ENCODE data around the gene ABCA2.
A peak's percentile ranks its signal among the peaks of the same experiment; 100 is the strongest.

The ABCA2 gene

DNA sequence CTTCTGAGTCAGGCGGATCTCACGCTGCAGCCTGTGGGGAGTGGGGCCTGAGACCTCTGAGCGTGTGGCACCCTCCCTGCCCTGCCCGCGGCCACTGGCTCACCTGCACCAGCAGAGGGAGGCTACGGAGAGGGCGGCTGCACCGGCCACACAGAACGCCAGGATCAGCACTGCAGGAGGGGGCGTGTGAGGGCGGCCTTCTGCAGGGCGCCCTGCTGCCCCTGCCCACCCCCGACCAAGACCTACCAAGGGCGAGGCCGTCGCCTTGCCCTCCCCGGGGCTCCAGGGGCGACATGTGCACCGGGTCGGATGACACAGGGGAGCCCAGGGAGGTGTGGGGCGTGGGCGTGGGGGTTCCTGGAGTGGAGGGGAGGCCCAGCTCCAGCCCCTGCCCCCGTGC, 12.5 kb upstream of the ABCA2 start:
- H3K27ac ChIP-seq = no peak overlapping the region

GRCh38 chr9:137039611-137040366, 11.8 kb upstream of the ABCA2 start:
- H3K27ac ChIP-seq = no peak overlapping the region
- no peak for TF ChIP-seq ZFX (IDR thresholded peaks at IDR 0.05)
- TF ChIP-seq, protein P1, sequence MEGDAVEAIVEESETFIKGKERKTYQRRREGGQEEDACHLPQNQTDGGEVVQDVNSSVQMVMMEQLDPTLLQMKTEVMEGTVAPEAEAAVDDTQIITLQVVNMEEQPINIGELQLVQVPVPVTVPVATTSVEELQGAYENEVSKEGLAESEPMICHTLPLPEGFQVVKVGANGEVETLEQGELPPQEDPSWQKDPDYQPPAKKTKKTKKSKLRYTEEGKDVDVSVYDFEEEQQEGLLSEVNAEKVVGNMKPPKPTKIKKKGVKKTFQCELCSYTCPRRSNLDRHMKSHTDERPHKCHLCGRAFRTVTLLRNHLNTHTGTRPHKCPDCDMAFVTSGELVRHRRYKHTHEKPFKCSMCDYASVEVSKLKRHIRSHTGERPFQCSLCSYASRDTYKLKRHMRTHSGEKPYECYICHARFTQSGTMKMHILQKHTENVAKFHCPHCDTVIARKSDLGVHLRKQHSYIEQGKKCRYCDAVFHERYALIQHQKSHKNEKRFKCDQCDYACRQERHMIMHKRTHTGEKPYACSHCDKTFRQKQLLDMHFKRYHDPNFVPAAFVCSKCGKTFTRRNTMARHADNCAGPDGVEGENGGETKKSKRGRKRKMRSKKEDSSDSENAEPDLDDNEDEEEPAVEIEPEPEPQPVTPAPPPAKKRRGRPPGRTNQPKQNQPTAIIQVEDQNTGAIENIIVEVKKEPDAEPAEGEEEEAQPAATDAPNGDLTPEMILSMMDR (conservative IDR thresholded peaks at IDR 0.05) = no peak

More for the DNA sequence above, 12.5 kb upstream of the ABCA2 start:
- TF ChIP-seq ZFX (IDR thresholded peaks at IDR 0.05) = no peak
- TF ChIP-seq, protein P1 (conservative IDR thresholded peaks at IDR 0.05) = no peak

GRCh38 chr9:137038916-137039315, 10.9 kb upstream of the ABCA2 start:
- no peak for TF ChIP-seq ZFX (IDR thresholded peaks at IDR 0.05)
- TF ChIP-seq, protein P1 (conservative IDR thresholded peaks at IDR 0.05) = no peak
- H3K27ac ChIP-seq = no peak overlapping the region

DNA sequence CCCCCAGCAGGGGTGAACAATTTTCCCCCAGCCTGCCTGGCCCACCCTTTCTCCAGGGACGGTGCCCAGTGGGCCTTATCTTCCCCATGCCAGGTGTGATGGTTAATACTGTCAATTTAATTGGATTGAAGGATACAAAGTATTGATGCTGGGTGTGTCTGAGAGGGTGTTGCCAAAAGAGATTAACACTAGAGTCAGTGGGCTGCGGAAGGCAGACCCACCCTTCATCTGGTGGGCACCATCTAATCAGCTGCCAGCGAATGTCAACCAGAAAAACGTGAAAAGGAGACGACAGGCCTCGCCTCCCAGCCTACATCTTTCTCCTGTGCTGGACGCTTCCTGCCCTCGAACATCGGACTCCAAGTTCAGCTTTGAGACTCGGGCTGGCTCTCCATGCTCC, 9.4 kb upstream of the ABCA2 start:
- TF ChIP-seq, protein P1 (conservative IDR thresholded peaks at IDR 0.05) = no peak
- TF ChIP-seq ZFX (IDR thresholded peaks at IDR 0.05) = no peak
- H3K27ac ChIP-seq = no peak overlapping the region

GRCh38 chr9:137037035-137037434, 9.0 kb upstream of the ABCA2 start:
- H3K27ac ChIP-seq = no peak overlapping the region
- TF ChIP-seq ZFX (IDR thresholded peaks at IDR 0.05) = no peak
- TF ChIP-seq, protein P1 (conservative IDR thresholded peaks at IDR 0.05) = no peak

- no peak overlapping the region; the same call in 1 of the 2 replicates for H3K27ac ChIP-seq
- TF ChIP-seq, protein P1 (conservative IDR thresholded peaks at IDR 0.05) = no peak
- TF ChIP-seq ZFX (IDR thresholded peaks at IDR 0.05) = no peak
Measured at GRCh38 chr9:137035937-137036336, 7.9 kb upstream of the ABCA2 start.

DNA sequence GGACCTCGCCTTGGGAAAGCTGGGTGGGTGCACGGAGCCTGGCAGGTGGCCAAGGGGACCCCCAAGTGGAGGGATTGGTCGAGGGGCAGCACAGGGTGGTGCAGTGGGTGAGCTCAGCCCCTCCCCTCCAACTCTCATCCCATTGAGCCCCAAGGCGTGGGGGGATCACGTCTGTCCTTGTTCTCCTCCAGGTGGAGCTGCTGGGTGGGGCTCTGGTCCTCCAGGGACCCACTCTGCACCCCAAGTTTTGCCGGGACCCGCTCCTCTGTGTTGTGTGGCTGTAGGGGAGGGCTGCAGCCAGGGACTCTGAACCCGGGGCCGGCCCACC, 7.4 kb upstream of the ABCA2 start:
- peak overlapping the region; percentile 58 for H3K27ac ChIP-seq
- TF ChIP-seq, protein P1 (conservative IDR thresholded peaks at IDR 0.05) = peak; percentile 82
- no peak for TF ChIP-seq ZFX (IDR thresholded peaks at IDR 0.05)

Data from C4-2B (cell line).